Activated T-cell treated with anti-CD3 and anti-CD28 coated beads for 4 hours (primary cell): Measurements from ENCODE around the gene SPRN.
"Not testable (repeated sequence)": the region's sequence is repeated elsewhere in the genome, so short reads cannot be mapped to it uniquely, and the experiment has no call there.

Source experiments
- DNase-seq: peaks from one replicate; pipeline ENCODE4 v3.0.0-alpha.2; 2020

SPRN gene

GRCh38 chr10:133439517-133440461 lies 15.4 kb upstream of the SPRN start:
- DNase-seq, result no peak

GRCh38 chr10:133438711-133439273 lies 14.4 kb upstream of the SPRN start:
- DNase-seq, result no peak

- DNase-seq, result not testable (repeated sequence)
These were observed 8.4 kb upstream of the SPRN start for GRCh38 chr10:133432789-133433188.

- not testable (repeated sequence) for DNase-seq
These were observed 7.6 kb upstream of the SPRN start for GRCh38 chr10:133431888-133432613.

- DNase-seq, result not testable (repeated sequence)
These were observed 5.1 kb upstream of the SPRN start for GRCh38 chr10:133429571-133429970.

GRCh38 chr10:133424102-133424501 lies 323 bp downstream of the SPRN start:
- not testable (repeated sequence) for DNase-seq

- no peak for DNase-seq
These were observed 1.3 kb downstream of the SPRN start for GRCh38 chr10:133422807-133423771.

GRCh38 chr10:133422223-133422806 lies 2.1 kb downstream of the SPRN start:
- no peak for DNase-seq

GRCh38 chr10:133421336-133422222 lies 2.8 kb downstream of the SPRN start:
- no peak for DNase-seq

- no peak for DNase-seq
These were observed 3.8 kb downstream of the SPRN start for GRCh38 chr10:133420579-133420978.

- DNase-seq, result no peak
These were observed 4.4 kb downstream of the SPRN start for GRCh38 chr10:133420028-133420427.

GRCh38 chr10:133419211-133419950 lies 5.0 kb downstream of the SPRN start:
- no peak for DNase-seq

GRCh38 chr10:133418289-133418993 lies 6.0 kb downstream of the SPRN start:
- DNase-seq, result no peak

- no peak for DNase-seq
These were observed 8.7 kb downstream of the SPRN start for GRCh38 chr10:133415752-133416151.

- DNase-seq, result not testable (repeated sequence)
These were observed 10.0 kb downstream of the SPRN start for GRCh38 chr10:133414401-133414800.

- DNase-seq, result no peak
These were observed 12.1 kb downstream of the SPRN start for GRCh38 chr10:133412381-133412711.

- no peak for DNase-seq
These were observed 12.7 kb downstream of the SPRN start for GRCh38 chr10:133411523-133412380.

- no peak for DNase-seq
These were observed 18.4 kb downstream of the SPRN start for GRCh38 chr10:133405844-133406527.
